OCI-LY7 (cell line): ENCODE data around the gene MTM1. TPM values are rescaled to one million over a fixed set of nuclear protein-coding genes. Genes with fewer than 3 reads are reported as not detected.

Source experiments
- BruUV-seq: library from RNA; stranded (reverse); fragments of 400-500 nt; replicated peaks from 2 replicates; lab custom pipeline; 2021; lab: Mats Ljungman, UMichigan
- CTCF ChIA-PET: fragments of 300-600 bp; sonication (Branson Sonifier 250); formaldehyde crosslinking; loops from one replicate; lab custom pipeline; 2022; ENCODE audit warnings: antibody characterized with exemption; ENCODE audit not compliant: unreplicated experiment; lab: Charles Lee
- POLR2A ChIA-PET: fragments of 300-600 bp; sonication (Branson Sonifier 250); formaldehyde crosslinking; loops from one replicate; lab custom pipeline; 2022; ENCODE audit warnings: antibody characterized with exemption; lab: Charles Lee
- DNase-seq: peaks from one replicate; pipeline ENCODE4 v3.0.0-alpha.2; 2015; ENCODE audit warnings: low spot score
- H2AFZ ChIP-seq: fragments of 200-600 bp; sonication (generic), shearing (Covaris generic); 2 replicates; pipeline ENCODE4 v1.6.1; 2014; ENCODE audit warnings: mild to moderate bottlenecking, antibody characterized with exemption, low read length, moderate library complexity
- H3K27ac ChIP-seq: fragments of 200-600 bp; sonication (generic); 2 replicates; pipeline ENCODE4 v1.5.1; 2014; ENCODE audit warnings: mixed run types, low read depth, mild to moderate bottlenecking, moderate library complexity, low read length, inconsistent platforms; ENCODE audit not compliant: poor library complexity, severe bottlenecking
- H3K36me3 ChIP-seq: fragments of 200-600 bp; sonication (generic); 2 replicates; pipeline ENCODE4 v1.6.1; 2014; ENCODE audit warnings: mild to moderate bottlenecking, antibody characterized with exemption, low read length, moderate library complexity, mixed read lengths; ENCODE audit not compliant: insufficient read depth
- H3K4me1 ChIP-seq: fragments of 200-600 bp; sonication (generic); 2 replicates; pipeline ENCODE4 v1.5.1; 2014; ENCODE audit warnings: mild to moderate bottlenecking, low read length; ENCODE audit not compliant: insufficient read depth, poor library complexity, severe bottlenecking
- H3K4me2 ChIP-seq: fragments of 200-600 bp; sonication (generic); 2 replicates; pipeline ENCODE4 v1.6.1; 2014; ENCODE audit warnings: mild to moderate bottlenecking, low read length
- H3K4me3 ChIP-seq: fragments of 200-600 bp; sonication (generic); 2 replicates; pipeline ENCODE4 v1.5.1; 2014; ENCODE audit warnings: mild to moderate bottlenecking, low read depth, low read length; ENCODE audit not compliant: poor library complexity, severe bottlenecking
- H3K79me2 ChIP-seq: fragments of 200-600 bp; sonication (generic); 2 replicates; pipeline ENCODE4 v1.6.1; 2016; ENCODE audit warnings: low read depth, mild to moderate bottlenecking, low read length, moderate library complexity, mixed read lengths; ENCODE audit not compliant: insufficient read depth
- H3K9me2 ChIP-seq: fragments of 200-600 bp; sonication (generic); 2 replicates; pipeline ENCODE4 v1.6.1; 2016; ENCODE audit warnings: mild to moderate bottlenecking, low read length, mixed read lengths; ENCODE audit not compliant: insufficient read depth
- H3K9me3 ChIP-seq: fragments of 200-600 bp; sonication (generic); 2 replicates; pipeline ENCODE4 v1.6.1; 2014; ENCODE audit warnings: mild to moderate bottlenecking, mixed run types, low read length, mixed read lengths
- H4K20me1 ChIP-seq: fragments of 200-600 bp; sonication (generic); 2 replicates; pipeline ENCODE4 v1.6.1; 2014; ENCODE audit warnings: mild to moderate bottlenecking, antibody characterized with exemption, low read length, moderate library complexity, mixed read lengths; ENCODE audit not compliant: insufficient read depth
- EZH2phosphoT487 ChIP-seq: fragments of 200-600 bp; sonication (generic); IDR thresholded peaks from 2 replicates; pipeline ENCODE4 v1.6.1; 2018; ENCODE audit warnings: low read depth, borderline replicate concordance, mild to moderate bottlenecking, mixed run types, antibody characterized with exemption, low read length, moderate library complexity, mixed read lengths
- intact Hi-C: fragments of 100-400 bp; cut with micrococcal nuclease; formaldehyde crosslinking; loops from one replicate; pipeline ENCODE4 v1.10.0; 2022; ENCODE audit not compliant: unreplicated experiment
- total RNA-seq, 2 experiments: library from RNA; depleted of rRNA in 1 of 2; stranded (reverse); fragments of >200 nt in 1 of 2; shearing (Covaris generic) in 1 of 2; gene quantifications; 2 replicates each; pipeline ENCODE4 v1.2.3, GENCODE V29; 2014 to 2022
- TF ChIP-seq, protein P1 (sequence below): fragments of 200-600 bp; sonication (generic); conservative IDR thresholded peaks from 2 replicates; pipeline ENCODE4 v1.5.1; 2014; ENCODE audit warnings: mild to moderate bottlenecking, antibody characterized with exemption, low read length, moderate library complexity, mixed read lengths

MTM1 gene
- total RNA-seq, 2 experiments from 2014 or later = 6.0 to 19.7 TPM

DNA sequence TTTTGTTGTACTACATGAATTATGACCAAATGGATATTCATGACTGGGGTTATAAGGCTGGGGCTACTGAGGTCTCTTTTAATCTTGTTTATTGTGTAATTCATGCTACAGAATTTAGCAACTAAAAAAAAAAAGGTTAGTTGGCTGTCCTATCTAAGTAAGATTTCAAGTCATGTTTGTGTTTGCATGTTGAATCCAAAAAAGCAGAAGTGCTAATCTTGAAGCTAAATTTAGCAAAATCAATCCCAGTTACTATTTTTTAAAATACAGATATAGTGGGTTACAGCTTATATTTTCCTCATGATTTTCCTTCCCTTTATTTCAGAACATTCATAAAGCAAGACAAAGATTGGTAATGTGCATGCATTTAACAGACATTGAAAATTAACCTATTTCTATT lies 144.2 kb downstream of the MTM1 start:
- Histone ChIP-seq H3K9me2 (no peaks in the 10 kb centered on the region), H3K27ac (peak overlapping the region; percentile 39), H2AFZ (no peak overlapping the region), H3K4me2 (peak overlapping the region; percentile 64), H3K4me1 (peaks cover 60% of the 10 kb centered on the region), H3K4me3 (peak overlapping the region; percentile 31), H4K20me1 (peaks cover 9% of the 10 kb centered on the region; the same call in 1 of the 2 replicates), H3K79me2 (peaks cover 48% of the 10 kb centered on the region), H3K36me3 (peaks cover 35% of the 10 kb centered on the region), H3K9me3 (no peaks in the 10 kb centered on the region)
- ChIA-PET POLR2A (interaction anchor here (0.9 to 2.1 kb wide), 6 partner anchors 9 to 21 kb away, joined by 3 to 11 read pairs (median 6); partner anchors contain the start of gene MTMR1), CTCF (no interaction called here)
- intact Hi-C loops = no loop called here
- TF ChIP-seq, protein P1, sequence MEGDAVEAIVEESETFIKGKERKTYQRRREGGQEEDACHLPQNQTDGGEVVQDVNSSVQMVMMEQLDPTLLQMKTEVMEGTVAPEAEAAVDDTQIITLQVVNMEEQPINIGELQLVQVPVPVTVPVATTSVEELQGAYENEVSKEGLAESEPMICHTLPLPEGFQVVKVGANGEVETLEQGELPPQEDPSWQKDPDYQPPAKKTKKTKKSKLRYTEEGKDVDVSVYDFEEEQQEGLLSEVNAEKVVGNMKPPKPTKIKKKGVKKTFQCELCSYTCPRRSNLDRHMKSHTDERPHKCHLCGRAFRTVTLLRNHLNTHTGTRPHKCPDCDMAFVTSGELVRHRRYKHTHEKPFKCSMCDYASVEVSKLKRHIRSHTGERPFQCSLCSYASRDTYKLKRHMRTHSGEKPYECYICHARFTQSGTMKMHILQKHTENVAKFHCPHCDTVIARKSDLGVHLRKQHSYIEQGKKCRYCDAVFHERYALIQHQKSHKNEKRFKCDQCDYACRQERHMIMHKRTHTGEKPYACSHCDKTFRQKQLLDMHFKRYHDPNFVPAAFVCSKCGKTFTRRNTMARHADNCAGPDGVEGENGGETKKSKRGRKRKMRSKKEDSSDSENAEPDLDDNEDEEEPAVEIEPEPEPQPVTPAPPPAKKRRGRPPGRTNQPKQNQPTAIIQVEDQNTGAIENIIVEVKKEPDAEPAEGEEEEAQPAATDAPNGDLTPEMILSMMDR = no peak
- TF ChIP-seq EZH2phosphoT487 = no peak
- BruUV-seq = no TSS peak
- DNase-seq = peak; percentile 9

GRCh38 chrX:150715184-150715583 lies 146.8 kb downstream of the MTM1 start:
- H3K27ac ChIP-seq = no peak overlapping the region
- H3K9me3 ChIP-seq = no peaks in the 10 kb centered on the region
- BruUV-seq = no TSS peak
- no peak overlapping the region for H3K4me2 ChIP-seq
- no peaks in the 10 kb centered on the region for H3K9me2 ChIP-seq
- POLR2A ChIA-PET = interaction anchor here (0.7 to 1.4 kb wide), 4 partner anchors 13 to 94 kb away, joined by 3 to 5 read pairs (median 4); no protein-coding TSS in a partner anchor
- H3K4me3 ChIP-seq = no peak overlapping the region
- H3K79me2 ChIP-seq = peaks cover 54% of the 10 kb centered on the region
- CTCF ChIA-PET = interaction anchor here (0.5 to 1.1 kb wide), 2 partner anchors 14 to 776 kb away, joined by 3 to 6 read pairs; no protein-coding TSS in a partner anchor
- peaks cover 43% of the 10 kb centered on the region for H3K36me3 ChIP-seq
- DNase-seq = no peak
- no peak overlapping the region for H2AFZ ChIP-seq
- intact Hi-C loops = no loop called here
- peaks cover 60% of the 10 kb centered on the region for H3K4me1 ChIP-seq
- no peak for TF ChIP-seq EZH2phosphoT487
- TF ChIP-seq, protein P1 = no peak
- peaks cover 9% of the 10 kb centered on the region; the same call in 1 of the 2 replicates for H4K20me1 ChIP-seq

GRCh38 chrX:150719621-150720020 lies 151.2 kb downstream of the MTM1 start:
- CTCF ChIA-PET = no interaction called here
- no peaks in the 10 kb centered on the region for H4K20me1 ChIP-seq
- peaks cover 59% of the 10 kb centered on the region for H3K36me3 ChIP-seq
- BruUV-seq = no TSS peak
- H3K4me2 ChIP-seq = no peak overlapping the region
- no peak overlapping the region for H2AFZ ChIP-seq
- H3K9me2 ChIP-seq = no peaks in the 10 kb centered on the region
- H3K4me1 ChIP-seq = peaks cover 18% of the 10 kb centered on the region
- H3K4me3 ChIP-seq = no peak overlapping the region
- no peak for DNase-seq
- peaks cover 53% of the 10 kb centered on the region; the same call in 1 of the 2 replicates for H3K79me2 ChIP-seq
- H3K27ac ChIP-seq = no peak overlapping the region
- POLR2A ChIA-PET = interaction anchor here (1.1 to 1.6 kb wide), 4 partner anchors 11 to 36 kb away, joined by 3 to 6 read pairs (median 4); no protein-coding TSS in a partner anchor
- intact Hi-C loops = no loop called here
- H3K9me3 ChIP-seq = peaks cover 7% of the 10 kb centered on the region; the same call in 1 of the 2 replicates
- TF ChIP-seq EZH2phosphoT487 = no peak
- TF ChIP-seq, protein P1 = no peak
